SK-N-SH (cell line): Measurements from ENCODE around the gene LARP1. TPM values are rescaled to one million over a fixed set of nuclear protein-coding genes. Genes with fewer than 3 reads are reported as not detected.

Experiments
- CTCF ChIA-PET: fragments of 300-600, 350-600 bp; formaldehyde crosslinking; extraction: SDS; loops from one replicate; lab custom pipeline; 2021; lab: Yijun Ruan, JAX
- POLR2A ChIA-PET: fragments of 350-600 bp; sonication (Branson Sonifier 250); formaldehyde crosslinking; extraction: SDS; loops from one replicate; lab custom pipeline; 2020; ENCODE audit warnings: antibody characterized with exemption, inconsistent platforms; lab: Yijun Ruan, JAX
- DNase-seq: peaks from one replicate; pipeline ENCODE4 v3.0.0; 2012
- H2AFZ ChIP-seq: fragments of 200-600 bp; sonication (generic); 2 replicates; pipeline ENCODE4 v1.8.1; 2016; ENCODE audit warnings: antibody characterized with exemption, mild to moderate bottlenecking, low read depth
- H3F3A ChIP-seq: fragments of 200-600 bp; sonication (generic); replicated peaks from 2 replicates; pipeline ENCODE3; 2016; ENCODE audit warnings: antibody characterized with exemption, mild to moderate bottlenecking; ENCODE audit not compliant: insufficient read depth
- H3K27ac ChIP-seq, 2 experiments: fragments of 200-500 bp in 1 of 2; fragments of 200-600 bp in 1 of 2; sonication (Bioruptor generic) in 1 of 2; sonication (generic), shearing (Covaris generic) in 1 of 2; 2 replicates each; pipeline versions ENCODE4 v1.5.1 to v1.6.1; 2014 to 2016; ENCODE audit warnings: low read depth in 2 of 2, inconsistent platforms in 1 of 2, low read length in 1 of 2, mild to moderate bottlenecking in 1 of 2, mixed read lengths in 1 of 2
- H3K27me3 ChIP-seq: fragments of 200-600 bp; sonication (generic), shearing (Covaris generic); 2 replicates; pipeline ENCODE4 v1.6.1; 2016; ENCODE audit warnings: mixed run types; ENCODE audit not compliant: insufficient read depth
- H3K36me3 ChIP-seq, 2 experiments: fragments of 200-500 bp in 1 of 2; fragments of 200-600 bp in 1 of 2; sonication (Bioruptor generic) in 1 of 2; sonication (generic) in 1 of 2; replicated peaks in 1 of 2; 2 replicates each; pipeline versions ENCODE3 to v1.5.1; 2014 to 2016; ENCODE audit warnings: low read length in 1 of 2, mild to moderate bottlenecking in 1 of 2; ENCODE audit not compliant: insufficient read depth in 2 of 2, control insufficient read depth in 1 of 2
- H3K4me1 ChIP-seq, 2 experiments: fragments of 200-500 bp in 1 of 2; fragments of 200-600 bp in 1 of 2; sonication (Bioruptor generic) in 1 of 2; sonication (generic), shearing (Covaris generic) in 1 of 2; 2 replicates each; pipeline versions ENCODE4 v1.5.1 to v1.6.1; 2014 to 2016; ENCODE audit warnings: low read depth in 1 of 2, low read length in 1 of 2, mixed run types in 1 of 2; ENCODE audit not compliant: insufficient read depth in 2 of 2, control insufficient read depth in 1 of 2
- H3K4me2 ChIP-seq: fragments of 200-600 bp; sonication (generic), shearing (Covaris generic); 2 replicates; pipeline ENCODE4 v1.6.1; 2017; ENCODE audit warnings: mixed run types
- H3K4me3 ChIP-seq, 2 experiments: fragments of 200-500 bp in 1 of 2; fragments of 200-600 bp in 1 of 2; sonication (Bioruptor generic) in 1 of 2; sonication (generic), shearing (Covaris generic) in 1 of 2; 2 replicates each; pipeline versions ENCODE4 v1.5.1 to v1.8.1; 2014 to 2016; ENCODE audit warnings: low read depth in 2 of 2, inconsistent platforms in 1 of 2, low read length in 1 of 2, mild to moderate bottlenecking in 1 of 2, mixed read lengths in 1 of 2, moderate library complexity in 1 of 2
- H3K79me2 ChIP-seq: fragments of 200-600 bp; sonication (generic); 2 replicates; pipeline ENCODE4 v1.8.1; 2017; ENCODE audit warnings: mild to moderate bottlenecking; ENCODE audit not compliant: insufficient read depth
- H3K9ac ChIP-seq: fragments of 200-600 bp; sonication (generic); 2 replicates; pipeline ENCODE4 v1.6.1; 2017; ENCODE audit warnings: mixed run types
- H3K9me2 ChIP-seq: fragments of 200-600 bp; sonication (generic); 2 replicates; pipeline ENCODE4 v1.6.1; 2017; ENCODE audit warnings: mixed run types
- H3K9me3 ChIP-seq: fragments of 200-600 bp; sonication (generic); 2 replicates; pipeline ENCODE4 v1.6.1; 2017; ENCODE audit warnings: mixed run types, mild to moderate bottlenecking, moderate library complexity
- H4K20me1 ChIP-seq: fragments of 200-600 bp; sonication (generic); 2 replicates; pipeline ENCODE4 v1.6.1; 2017; ENCODE audit warnings: mild to moderate bottlenecking, mixed run types; ENCODE audit not compliant: insufficient read depth
- CHD2 ChIP-seq: fragments of 150-350 bp; IDR thresholded peaks from 2 replicates; pipeline ENCODE4 v1.6.1; 2018; ENCODE audit warnings: low read length; ENCODE audit not compliant: partially characterized antibody
- EP300 ChIP-seq, 2 experiments: IDR thresholded peaks; 2 replicates each; pipeline versions ENCODE4 v1.4.0 to v1.6.1; 2012; ENCODE audit warnings: borderline replicate concordance in 1 of 2, low read depth in 1 of 2, low read length in 1 of 2
- EZH2phosphoT487 ChIP-seq: fragments of 200-600 bp; sonication (generic); IDR thresholded peaks from 2 replicates; pipeline ENCODE4 v1.6.1; 2017; ENCODE audit warnings: low read depth, mixed run types, mild to moderate bottlenecking, antibody characterized with exemption, moderate library complexity, borderline replicate concordance
- FOXJ3 ChIP-seq: sonication (generic); formaldehyde crosslinking; IDR thresholded peaks from 2 replicates; pipeline ENCODE4 v1.5.1; 2020; ENCODE audit warnings: mild to moderate bottlenecking, missing genetic modification reagents
- GABPA ChIP-seq: IDR thresholded peaks from 2 replicates; pipeline ENCODE4 v1.4.0; 2012; ENCODE audit warnings: low read depth, mild to moderate bottlenecking
- MEF2A ChIP-seq: IDR thresholded peaks from 2 replicates; pipeline ENCODE4 v1.4.0; 2012; ENCODE audit warnings: low read depth, borderline replicate concordance
- MXI1 ChIP-seq: IDR thresholded peaks from 2 replicates; pipeline ENCODE4 v1.6.1; 2012; ENCODE audit warnings: mild to moderate bottlenecking, low read depth, low read length, improper control_type of control experiment
- NFIC ChIP-seq: IDR thresholded peaks from 2 replicates; pipeline ENCODE4 v1.4.0; 2012; ENCODE audit warnings: borderline replicate concordance
- NRF1 ChIP-seq: IDR thresholded peaks from 2 replicates; pipeline ENCODE4 v1.6.1; 2012; ENCODE audit warnings: low read depth, mild to moderate bottlenecking, low read length
- RCOR1 ChIP-seq: fragments of 150-350 bp; IDR thresholded peaks from 2 replicates; pipeline ENCODE4 v1.6.1; 2017; ENCODE audit warnings: antibody characterized with exemption, low read length
- SIN3A ChIP-seq: IDR thresholded peaks from 2 replicates; pipeline ENCODE4 v1.6.1; 2012; ENCODE audit warnings: low read depth, mild to moderate bottlenecking, low read length, moderate library complexity, borderline replicate concordance
- TCF12 ChIP-seq: IDR thresholded peaks from 2 replicates; pipeline ENCODE4 v1.4.0; 2012
- YY1 ChIP-seq: IDR thresholded peaks from 2 replicates; pipeline ENCODE4 v1.4.0; 2012; ENCODE audit warnings: low read depth, mild to moderate bottlenecking
- WGBS: methylation state at CpG from one replicate; pipeline ENCODE4 v1.1.6; 2017; ENCODE audit warnings: low lambda C conversion rate; 5-methylcytosine and 5-hydroxymethylcytosine counted together
- polyA plus RNA-seq, 3 experiments: library from polyadenylated mRNA; depleted of rRNA; stranded (reverse); fragments of >200 nt; gene quantifications; 2 replicates each; pipeline ENCODE4 v1.2.3, GENCODE V29; 2012
- TF ChIP-seq, protein P1 (sequence below): IDR thresholded peaks from 2 replicates; pipeline ENCODE4 v1.4.0; 2012; ENCODE audit warnings: low read depth, borderline replicate concordance
- TF ChIP-seq, protein P2 (sequence below): IDR thresholded peaks from 2 replicates; pipeline ENCODE4 v1.4.0; 2012; ENCODE audit warnings: low read depth, borderline replicate concordance

LARP1 gene
- polyA plus RNA-seq, 1 of the 3 experiments (the other 2 are of a cell fraction): 57.4 TPM

- TF ChIP-seq, protein P1, sequence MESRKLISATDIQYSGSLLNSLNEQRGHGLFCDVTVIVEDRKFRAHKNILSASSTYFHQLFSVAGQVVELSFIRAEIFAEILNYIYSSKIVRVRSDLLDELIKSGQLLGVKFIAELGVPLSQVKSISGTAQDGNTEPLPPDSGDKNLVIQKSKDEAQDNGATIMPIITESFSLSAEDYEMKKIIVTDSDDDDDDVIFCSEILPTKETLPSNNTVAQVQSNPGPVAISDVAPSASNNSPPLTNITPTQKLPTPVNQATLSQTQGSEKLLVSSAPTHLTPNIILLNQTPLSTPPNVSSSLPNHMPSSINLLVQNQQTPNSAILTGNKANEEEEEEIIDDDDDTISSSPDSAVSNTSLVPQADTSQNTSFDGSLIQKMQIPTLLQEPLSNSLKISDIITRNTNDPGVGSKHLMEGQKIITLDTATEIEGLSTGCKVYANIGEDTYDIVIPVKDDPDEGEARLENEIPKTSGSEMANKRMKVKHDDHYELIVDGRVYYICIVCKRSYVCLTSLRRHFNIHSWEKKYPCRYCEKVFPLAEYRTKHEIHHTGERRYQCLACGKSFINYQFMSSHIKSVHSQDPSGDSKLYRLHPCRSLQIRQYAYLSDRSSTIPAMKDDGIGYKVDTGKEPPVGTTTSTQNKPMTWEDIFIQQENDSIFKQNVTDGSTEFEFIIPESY: peak; percentile 12; the same call in 1 of the 2 replicates
- TF ChIP-seq CHD2: peak; percentile 45
- peak; percentile 96 for TF ChIP-seq MXI1
- peak; percentile 31; the same call in 1 of the 2 replicates for TF ChIP-seq TCF12
- TF ChIP-seq YY1: 0 out of 2 replicates have a peak, but pooled peaks have one; percentile 6
- TF ChIP-seq EZH2phosphoT487: no peak
- no peak for TF ChIP-seq NFIC
- TF ChIP-seq EP300 (IDR thresholded peaks at IDR 0.05; ENCODE audit: borderline replicate concordance in 1 of 2, low read depth in 1 of 2, low read length in 1 of 2): 0 out of 4 replicates have a peak, but pooled peaks of 1 of the 2 experiments have one; percentile 18
- TF ChIP-seq, protein P2, sequence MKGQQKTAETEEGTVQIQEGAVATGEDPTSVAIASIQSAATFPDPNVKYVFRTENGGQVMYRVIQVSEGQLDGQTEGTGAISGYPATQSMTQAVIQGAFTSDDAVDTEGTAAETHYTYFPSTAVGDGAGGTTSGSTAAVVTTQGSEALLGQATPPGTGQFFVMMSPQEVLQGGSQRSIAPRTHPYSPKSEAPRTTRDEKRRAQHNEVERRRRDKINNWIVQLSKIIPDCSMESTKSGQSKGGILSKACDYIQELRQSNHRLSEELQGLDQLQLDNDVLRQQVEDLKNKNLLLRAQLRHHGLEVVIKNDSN: peak; percentile 69; the same call in 1 of the 2 replicates
- no peak for TF ChIP-seq NRF1
- TF ChIP-seq, all 33 proteins: peak for 16
These were observed 467 bp upstream of the LARP1 start (continued) for GRCh38 chr5:154754460-154755360.

DNA sequence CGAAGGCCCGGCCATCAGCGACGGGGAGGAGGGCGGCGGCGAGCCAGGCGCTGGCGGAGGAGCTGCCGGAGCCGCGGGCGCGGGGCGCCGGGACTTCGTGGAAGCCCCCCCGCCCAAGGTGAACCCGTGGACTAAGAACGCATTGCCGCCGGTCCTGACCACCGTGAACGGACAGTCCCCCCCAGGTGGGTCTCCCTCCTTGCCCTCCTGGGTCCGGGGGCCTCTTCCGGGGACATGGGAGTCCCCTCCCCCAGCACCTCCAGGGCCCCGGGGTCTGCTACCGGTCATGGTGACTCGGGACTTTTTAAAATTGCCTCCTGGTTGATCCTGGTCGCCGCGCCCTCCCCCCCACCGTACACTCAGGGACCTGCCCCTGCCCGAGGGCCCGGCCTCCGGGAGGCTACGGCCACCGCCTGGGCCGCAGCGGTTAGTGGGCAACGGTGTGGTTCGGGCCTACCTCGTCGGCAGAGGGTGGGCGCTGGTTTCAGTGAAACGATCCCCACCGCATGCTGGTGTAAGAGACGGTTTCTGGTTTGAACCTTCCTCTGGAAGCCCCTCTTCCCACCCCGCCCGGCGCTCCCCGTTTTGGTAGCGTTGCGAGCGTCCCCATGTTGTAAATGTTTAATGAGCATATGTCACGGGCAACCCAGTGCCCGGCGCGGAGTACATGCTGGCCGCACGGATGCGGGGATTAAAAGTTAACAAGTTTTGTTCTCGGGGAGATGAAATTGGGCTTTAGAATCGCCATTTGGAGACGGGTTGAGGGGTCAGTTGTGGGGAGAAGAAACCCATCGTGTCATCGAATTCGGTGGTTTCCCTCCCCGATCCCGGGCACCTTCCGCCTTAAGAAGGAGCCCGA lies 1.1 kb downstream of the LARP1 start:
- peak overlapping the region; percentile 67 to 92 for H3K27ac ChIP-seq
- ChIA-PET POLR2A (no interaction called here), CTCF (interaction anchor here (1.0 kb wide), 1 partner anchor 235 kb away, joined by 3 read pairs; no protein-coding TSS in a partner anchor)
- peak; percentile 68 for DNase-seq
- H3K9me2 ChIP-seq: no peaks in the 10 kb centered on the region
- H3K4me3 ChIP-seq: peak overlapping the region; percentile 94 to 95
- WGBS: 0% methylated on average over 35 of the region's 72 CpGs
- H3K4me2 ChIP-seq: peak overlapping the region; percentile 96
- H3K9me3 ChIP-seq: no peaks in the 10 kb centered on the region
- peaks cover 47% of the 10 kb centered on the region for H4K20me1 ChIP-seq
- H3F3A ChIP-seq: no peaks in the 10 kb centered on the region
- H3K36me3 ChIP-seq: no peaks in the 10 kb centered on the region
- no peaks in the 10 kb centered on the region for H3K27me3 ChIP-seq
- no peak overlapping the region for H2AFZ ChIP-seq
- H3K79me2 ChIP-seq: peaks cover 58% of the 10 kb centered on the region
- H3K9ac ChIP-seq: peak overlapping the region; percentile 93
- peaks cover 21 to 30% of the 10 kb centered on the region in 2 experiments for H3K4me1 ChIP-seq
- TF ChIP-seq MXI1 (no peak; the same call in 1 of the 2 replicates), RCOR1 (no peak), FOXJ3 (no peak), SIN3A (peak; percentile 8; the same call in 1 of the 2 replicates), YY1 (0 out of 2 replicates have a peak, but pooled peaks have one; percentile 16), MEF2A (no peak), GABPA (no peak), CHD2 (no peak)
